CD14-positive monocyte (primary cell): ENCODE measurements around the gene WLS. TPM values are rescaled to one million over a fixed set of nuclear protein-coding genes. Genes with fewer than 3 reads are reported as not detected.

ENCODE experiments used
- DNase-seq, 3 donors: peaks; one replicate each; pipeline ENCODE4 v3.0.0-alpha.2; 2011 to 2022
- H2AFZ ChIP-seq: 2 replicates; pipeline ENCODE4 v1.6.0; 2012; ENCODE audit warnings: mild to moderate bottlenecking, low read depth, low read length, inconsistent platforms; ENCODE audit not compliant: insufficient read depth, poor library complexity, severe bottlenecking
- H3K27ac ChIP-seq, 2 donors: 1 replicate in 1 of 2; 2 replicates in 1 of 2; pipeline ENCODE4 v1.5.1; 2012 to 2013; ENCODE audit warnings: low read length in 2 of 2, control low read depth in 1 of 2, inconsistent platforms in 1 of 2, low read depth in 1 of 2, mild to moderate bottlenecking in 1 of 2
- H3K27me3 ChIP-seq, 2 donors: one replicate each; pipeline versions ENCODE4 v1.6.0 to v1.6.1; 2011 to 2013; ENCODE audit warnings: low read length in 2 of 2; ENCODE audit not compliant: control insufficient read depth in 2 of 2, insufficient read depth in 2 of 2
- H3K36me3 ChIP-seq, 2 donors: replicated peaks in 1 of 2; 1 replicate in 1 of 2; 2 replicates in 1 of 2; pipeline versions ENCODE4 v1.5.1 to v1.6.1; 2012 to 2013; ENCODE audit warnings: low read length in 2 of 2, control low read depth in 1 of 2, inconsistent platforms in 1 of 2, mild to moderate bottlenecking in 1 of 2; ENCODE audit not compliant: insufficient read depth in 2 of 2, control insufficient read depth in 1 of 2
- H3K4me1 ChIP-seq, 2 donors: 1 replicate in 1 of 2; 2 replicates in 1 of 2; pipeline versions ENCODE4 v1.5.1 to v1.6.1; 2012 to 2013; ENCODE audit warnings: low read length in 2 of 2, control low read depth in 1 of 2, inconsistent platforms in 1 of 2, mild to moderate bottlenecking in 1 of 2, moderate library complexity in 1 of 2; ENCODE audit not compliant: insufficient read depth in 2 of 2, control insufficient read depth in 1 of 2
- H3K4me2 ChIP-seq: replicated peaks from 2 replicates; pipeline ENCODE3; 2012; ENCODE audit warnings: low read length, moderate library complexity, mild to moderate bottlenecking; ENCODE audit not compliant: poor library complexity, severe bottlenecking; ENCODE audit errors: extremely low read depth
- H3K4me3 ChIP-seq, 3 experiments: fragments of 200-600 bp in 1 of 3; sonication (generic) in 1 of 3; replicated peaks in 1 of 3; 1 replicate in 2 of 3; 2 replicates in 1 of 3; pipeline ENCODE4 v1.5.1; 2011 to 2013; ENCODE audit warnings: low read length in 3 of 3, mild to moderate bottlenecking in 3 of 3, control low read depth in 2 of 3, low read depth in 2 of 3, inconsistent platforms in 1 of 3, moderate library complexity in 1 of 3
- H3K79me2 ChIP-seq: 2 replicates; pipeline ENCODE4 v1.6.0; 2012; ENCODE audit warnings: mild to moderate bottlenecking, control low read depth, inconsistent platforms, low read length, moderate library complexity; ENCODE audit not compliant: insufficient read depth
- H3K9ac ChIP-seq: 2 replicates; pipeline ENCODE4 v1.6.0; 2017; ENCODE audit warnings: low read length, mild to moderate bottlenecking; ENCODE audit not compliant: insufficient read depth, poor library complexity, severe bottlenecking
- H3K9me3 ChIP-seq, 2 donors: replicated peaks in 1 of 2; 1 replicate in 1 of 2; 2 replicates in 1 of 2; pipeline versions ENCODE4 v1.5.1 to v1.6.1; 2012 to 2013; ENCODE audit warnings: low read length in 2 of 2, control low read depth in 1 of 2; ENCODE audit not compliant: control insufficient read depth in 1 of 2, insufficient read depth in 1 of 2
- H4K20me1 ChIP-seq: 2 replicates; pipeline ENCODE4 v1.6.0; 2012; ENCODE audit warnings: mild to moderate bottlenecking, low read length, control low read depth, moderate library complexity; ENCODE audit not compliant: insufficient read depth
- H3K27ac Mint-ChIP-seq, 7 donors: one replicate each; pipeline ENCODE4 v1.8.0; 2020; ENCODE audit warnings: mild to moderate bottlenecking in 7 of 7, mixed read lengths in 7 of 7, moderate library complexity in 6 of 7, inconsistent platforms in 2 of 7
- H3K27me3 Mint-ChIP-seq, 3 donors: one replicate each; pipeline ENCODE4 v1.8.0; 2021 to 2022; ENCODE audit warnings: low read depth in 3 of 3, mild to moderate bottlenecking in 3 of 3, mixed read lengths in 3 of 3, moderate library complexity in 3 of 3, inconsistent platforms in 1 of 3
- H3K36me3 Mint-ChIP-seq, 2 donors: one replicate each; pipeline ENCODE4 v1.8.0; 2020; ENCODE audit warnings: mixed read lengths in 2 of 2, inconsistent platforms in 1 of 2, mild to moderate bottlenecking in 1 of 2
- H3K4me1 Mint-ChIP-seq: one replicate; pipeline ENCODE4 v1.8.0; 2020; ENCODE audit warnings: mild to moderate bottlenecking, mixed read lengths
- H3K4me3 Mint-ChIP-seq, 2 donors: one replicate each; pipeline ENCODE4 v1.8.0; 2020; ENCODE audit warnings: mild to moderate bottlenecking in 2 of 2, mixed read lengths in 2 of 2, moderate library complexity in 1 of 2
- H3K9me3 Mint-ChIP-seq, 7 donors: one replicate each; pipeline ENCODE4 v1.8.0; 2020 to 2022; ENCODE audit warnings: mixed read lengths in 7 of 7, mild to moderate bottlenecking in 6 of 7, moderate library complexity in 6 of 7, inconsistent platforms in 2 of 7
- WGBS: methylation state at CpG from one replicate; pipeline ENCODE4 v1.1.5; 2013; ENCODE audit warnings: missing lambda C conversion rate; ENCODE audit not compliant: insufficient coverage; 5-methylcytosine and 5-hydroxymethylcytosine counted together
- intact Hi-C, 2 donors: fragments of 100-400 bp; cut with micrococcal nuclease; formaldehyde crosslinking; loops; one replicate each; pipeline versions ENCODE4 v1.15.0 to v1.15.1; 2023
- polyA plus RNA-seq, 3 donors: library from polyadenylated mRNA; depleted of rRNA in 1 of 3; unstranded in 2 of 3; stranded (reverse) in 1 of 3; fragments of 300-500 nt in 2 of 3; fragments of >200 nt in 1 of 3; fragmentation: Illumina TruSeq in 2 of 3; gene quantifications; 1 replicate in 2 of 3; 2 replicates in 1 of 3; pipeline ENCODE4 v1.2.3, GENCODE V29; 2012 to 2021
- small RNA-seq: library from RNA; depleted of rRNA; stranded (forward); fragments of <200 nt; gene quantifications from one replicate; pipeline ENCODE3, GENCODE V24; 2012; ENCODE audit warnings: low read depth; ENCODE audit not compliant: insufficient read length
- TF ChIP-seq, protein P1 (sequence below): fragments of 200-600 bp; IDR thresholded peaks from one replicate; pipeline ENCODE4 v1.8.0; 2022; ENCODE audit warnings: antibody characterized with exemption, mild to moderate bottlenecking

WLS gene
- polyA plus RNA-seq, 3 donors: 29.8 to 46.3 (median 34.6) TPM

DNA sequence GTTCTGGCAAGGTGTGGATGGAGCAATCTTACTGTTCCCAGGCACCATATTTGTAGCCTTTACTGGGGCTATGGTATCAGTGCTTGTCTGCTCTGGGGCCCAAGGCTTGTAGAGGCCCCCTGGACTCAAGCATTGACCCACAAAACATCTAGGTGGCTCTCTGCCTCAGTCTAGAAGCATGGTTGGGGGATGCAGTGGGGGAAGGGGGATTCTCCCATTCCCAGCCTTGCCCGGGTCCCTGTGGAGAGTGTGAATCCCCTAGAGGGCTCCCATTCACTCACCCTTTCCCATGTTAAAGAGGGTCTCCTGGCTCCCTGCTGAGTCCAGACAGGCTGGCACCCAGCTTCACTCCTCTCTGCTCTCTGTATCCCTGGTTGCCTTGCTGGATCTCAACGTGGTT is 153.7 kb downstream of the WLS start:
- no peak overlapping the region for H3K27ac Mint-ChIP-seq

More for the DNA sequence above, 153.7 kb downstream of the WLS start:
- Histone ChIP-seq H3K4me1 (no peaks in the 10 kb centered on the region), H3K27me3 (no peaks in the 10 kb centered on the region), H3K9ac (no peak overlapping the region), H2AFZ (no peak overlapping the region), H3K4me2 (no peak overlapping the region), H3K9me3 (no peaks in the 10 kb centered on the region), H3K4me3 (no peak overlapping the region), H3K79me2 (no peaks in the 10 kb centered on the region), H4K20me1 (no peaks in the 10 kb centered on the region), H3K27ac (no peak overlapping the region), H3K36me3 (no peaks in the 10 kb centered on the region)
- Mint-ChIP-seq H3K4me3 (no peak overlapping the region), H3K27me3 (peaks cover 0 to 7% (median 6%) of the 10 kb centered on the region in 3 donors), H3K4me1 (no peaks in the 10 kb centered on the region), H3K9me3 (peaks cover 0 to 10% (median 7%) of the 10 kb centered on the region in 7 donors), H3K36me3 (no peaks in the 10 kb centered on the region)
- no peak for DNase-seq
- WGBS: 79% methylated on average over 1 of the region's 2 CpGs
- TF ChIP-seq, protein P1, sequence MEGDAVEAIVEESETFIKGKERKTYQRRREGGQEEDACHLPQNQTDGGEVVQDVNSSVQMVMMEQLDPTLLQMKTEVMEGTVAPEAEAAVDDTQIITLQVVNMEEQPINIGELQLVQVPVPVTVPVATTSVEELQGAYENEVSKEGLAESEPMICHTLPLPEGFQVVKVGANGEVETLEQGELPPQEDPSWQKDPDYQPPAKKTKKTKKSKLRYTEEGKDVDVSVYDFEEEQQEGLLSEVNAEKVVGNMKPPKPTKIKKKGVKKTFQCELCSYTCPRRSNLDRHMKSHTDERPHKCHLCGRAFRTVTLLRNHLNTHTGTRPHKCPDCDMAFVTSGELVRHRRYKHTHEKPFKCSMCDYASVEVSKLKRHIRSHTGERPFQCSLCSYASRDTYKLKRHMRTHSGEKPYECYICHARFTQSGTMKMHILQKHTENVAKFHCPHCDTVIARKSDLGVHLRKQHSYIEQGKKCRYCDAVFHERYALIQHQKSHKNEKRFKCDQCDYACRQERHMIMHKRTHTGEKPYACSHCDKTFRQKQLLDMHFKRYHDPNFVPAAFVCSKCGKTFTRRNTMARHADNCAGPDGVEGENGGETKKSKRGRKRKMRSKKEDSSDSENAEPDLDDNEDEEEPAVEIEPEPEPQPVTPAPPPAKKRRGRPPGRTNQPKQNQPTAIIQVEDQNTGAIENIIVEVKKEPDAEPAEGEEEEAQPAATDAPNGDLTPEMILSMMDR: no peak
- intact Hi-C loops: no loop called here

Small RNA genes lying within 50 kb of the gene (small RNA-seq; reads per million reads assigned to genes)
- gene COX6B1P7 (not detected), gene MIR1262 (not detected)

Other genes starting within 250 kb of the WLS start
- under 1 TPM in 1 of 3 donors, not detected in 2; 0.12 TPM for gene DIRAS3, start 181.9 kb downstream of the WLS start, polyA plus RNA-seq
- gene RPE65, start 217.4 kb upstream of the WLS start, polyA plus RNA-seq: not detected